ENCODE results near the gene KCNH6.

The KCNH6 gene

DNA sequence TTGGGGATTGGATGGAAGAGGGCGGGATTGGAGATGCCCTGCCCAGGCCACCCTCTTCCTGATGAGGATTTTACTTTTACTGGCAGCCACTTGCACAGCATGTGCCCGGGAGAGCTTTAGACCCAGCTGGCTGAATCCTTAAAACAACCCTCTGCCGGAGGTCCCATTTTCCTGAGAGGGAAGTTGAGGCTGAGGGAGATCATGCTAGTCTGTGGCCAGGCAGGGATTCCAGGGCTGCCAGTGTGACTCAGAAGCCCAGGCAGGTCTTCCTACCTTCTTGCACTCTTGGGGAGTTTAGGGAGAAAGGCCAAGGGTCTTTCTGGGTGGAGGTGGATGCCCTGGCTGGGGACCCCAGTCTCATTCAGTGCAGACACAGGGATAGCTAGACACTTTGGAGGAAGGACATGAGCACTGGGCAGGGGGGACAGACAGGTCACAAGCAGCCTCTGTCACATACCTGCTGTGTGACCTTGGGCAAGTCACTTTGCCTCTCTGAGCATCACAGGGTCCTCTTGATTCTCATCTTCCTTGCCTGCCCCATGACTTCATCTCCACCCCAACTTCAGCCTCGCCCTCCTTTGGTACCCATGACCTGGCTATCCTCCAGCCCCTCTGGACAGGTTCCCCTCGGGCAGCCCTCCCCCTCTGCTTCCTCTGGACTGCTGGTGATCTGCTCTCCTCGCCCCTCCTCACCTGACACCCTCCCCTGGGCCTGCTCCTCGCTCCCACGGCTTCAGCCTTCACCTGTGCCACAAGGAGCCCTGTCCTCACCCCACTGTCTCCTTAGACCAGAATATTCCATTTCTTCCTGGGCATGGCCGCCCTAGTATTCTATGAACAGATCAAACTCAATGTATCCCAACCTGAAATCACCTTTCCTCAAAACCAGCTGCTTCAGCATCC, 15.8 kb downstream of the KCNH6 start:
- H3K4me3 ChIP-seq (replicated peaks; ENCODE audit: low read depth, low read length), result no peak overlapping the region
- no peak for DNase-seq (ENCODE audit: extremely low read depth, low read depth)
- TF ChIP-seq, protein P1, sequence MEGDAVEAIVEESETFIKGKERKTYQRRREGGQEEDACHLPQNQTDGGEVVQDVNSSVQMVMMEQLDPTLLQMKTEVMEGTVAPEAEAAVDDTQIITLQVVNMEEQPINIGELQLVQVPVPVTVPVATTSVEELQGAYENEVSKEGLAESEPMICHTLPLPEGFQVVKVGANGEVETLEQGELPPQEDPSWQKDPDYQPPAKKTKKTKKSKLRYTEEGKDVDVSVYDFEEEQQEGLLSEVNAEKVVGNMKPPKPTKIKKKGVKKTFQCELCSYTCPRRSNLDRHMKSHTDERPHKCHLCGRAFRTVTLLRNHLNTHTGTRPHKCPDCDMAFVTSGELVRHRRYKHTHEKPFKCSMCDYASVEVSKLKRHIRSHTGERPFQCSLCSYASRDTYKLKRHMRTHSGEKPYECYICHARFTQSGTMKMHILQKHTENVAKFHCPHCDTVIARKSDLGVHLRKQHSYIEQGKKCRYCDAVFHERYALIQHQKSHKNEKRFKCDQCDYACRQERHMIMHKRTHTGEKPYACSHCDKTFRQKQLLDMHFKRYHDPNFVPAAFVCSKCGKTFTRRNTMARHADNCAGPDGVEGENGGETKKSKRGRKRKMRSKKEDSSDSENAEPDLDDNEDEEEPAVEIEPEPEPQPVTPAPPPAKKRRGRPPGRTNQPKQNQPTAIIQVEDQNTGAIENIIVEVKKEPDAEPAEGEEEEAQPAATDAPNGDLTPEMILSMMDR (IDR thresholded peaks at IDR 0.05; ENCODE audit: low read depth, low read length, missing control alignments), result no peak

DNA sequence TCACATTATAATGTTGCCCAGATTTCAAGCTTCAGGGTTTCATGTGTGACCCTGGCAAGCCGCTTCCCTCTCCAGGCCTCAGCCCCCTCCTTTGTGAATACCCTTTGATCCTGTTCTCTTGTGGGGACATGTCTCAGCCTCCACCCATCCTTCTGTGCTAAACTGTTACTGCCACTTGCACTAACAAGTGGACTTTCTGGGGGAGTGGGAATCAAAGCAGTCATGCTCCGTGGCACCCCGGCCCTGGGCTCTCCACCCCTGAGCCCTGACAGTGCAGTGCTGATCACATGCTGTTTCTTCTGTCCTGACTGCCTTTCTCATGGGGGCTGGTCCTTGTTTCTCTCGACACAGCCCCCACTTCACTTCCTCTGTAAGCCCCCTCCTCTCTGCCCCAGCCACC, 17.4 kb downstream of the KCNH6 start:
- DNase-seq (ENCODE audit: extremely low read depth, low read depth), result no peak
- TF ChIP-seq, protein P1 (IDR thresholded peaks at IDR 0.05; ENCODE audit: low read depth, low read length, missing control alignments), result no peak
- no peak overlapping the region for H3K4me3 ChIP-seq (replicated peaks; ENCODE audit: low read depth, low read length)

DNA sequence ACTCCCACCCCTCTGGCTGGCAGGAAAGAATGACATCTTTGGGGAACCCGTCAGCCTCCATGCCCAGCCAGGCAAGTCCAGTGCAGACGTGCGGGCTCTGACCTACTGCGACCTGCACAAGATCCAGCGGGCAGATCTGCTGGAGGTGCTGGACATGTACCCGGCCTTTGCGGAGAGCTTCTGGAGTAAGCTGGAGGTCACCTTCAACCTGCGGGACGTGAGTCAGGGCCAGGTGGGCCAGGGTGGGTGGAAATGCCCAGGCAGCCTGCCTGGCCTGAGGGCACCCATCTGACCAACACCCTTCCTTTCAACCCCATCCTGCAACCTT, 19.0 kb downstream of the KCNH6 start:
- DNase-seq (ENCODE audit: extremely low read depth, low read depth), result no peak

DNA sequence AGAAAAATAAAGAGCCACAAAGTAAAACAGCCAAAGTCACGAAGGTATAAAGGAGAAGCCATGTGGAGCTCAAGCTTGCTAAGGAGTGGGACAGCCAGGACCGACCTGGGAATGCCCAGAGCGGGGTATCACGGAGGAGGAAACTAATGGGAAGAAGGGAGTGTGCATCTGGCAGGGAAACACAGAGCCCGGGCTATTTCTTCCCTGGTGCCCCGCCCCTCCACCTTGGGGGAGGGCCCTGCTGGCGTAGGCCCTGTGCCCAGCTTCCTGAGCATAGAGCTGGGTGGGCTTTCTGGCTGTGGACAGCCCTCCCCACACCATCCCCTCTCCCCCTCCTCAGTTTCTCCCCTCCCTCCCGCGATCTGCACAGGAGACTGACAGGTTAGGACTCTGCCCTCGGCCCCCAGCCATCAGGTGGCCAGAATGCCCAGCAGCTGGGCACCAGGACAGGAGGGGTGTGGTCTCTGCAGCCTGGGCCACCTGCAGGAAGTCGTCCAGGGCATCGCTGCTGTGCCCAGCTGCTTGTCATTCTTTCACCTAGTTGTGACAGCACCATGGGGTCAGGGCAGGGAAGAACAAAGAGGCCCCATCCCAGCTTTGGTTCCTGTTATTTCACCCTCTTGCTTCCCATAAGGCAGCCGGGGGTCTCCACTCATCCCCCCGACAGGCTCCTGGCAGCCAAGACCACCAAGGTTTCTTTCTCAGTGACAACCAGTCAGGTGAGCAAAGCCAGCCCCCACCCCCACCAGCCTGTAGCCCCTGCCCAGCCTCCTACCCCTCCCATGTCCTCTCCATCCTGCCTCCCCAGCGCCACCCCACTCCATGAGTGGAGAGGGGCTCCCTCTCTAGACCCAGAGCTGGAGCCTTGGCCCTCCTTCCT, 20.0 kb downstream of the KCNH6 start:
- DNase-seq (ENCODE audit: extremely low read depth, low read depth), result no peak
- no peak overlapping the region for H3K4me3 ChIP-seq (replicated peaks; ENCODE audit: low read depth, low read length)
- TF ChIP-seq, protein P1 (IDR thresholded peaks at IDR 0.05; ENCODE audit: low read depth, low read length, missing control alignments), result no peak

More for the DNA sequence above, 19.0 kb downstream of the KCNH6 start:
- H3K4me3 ChIP-seq (replicated peaks; ENCODE audit: low read depth, low read length), result no peak overlapping the region
- TF ChIP-seq, protein P1 (IDR thresholded peaks at IDR 0.05; ENCODE audit: low read depth, low read length, missing control alignments), result no peak

DNA sequence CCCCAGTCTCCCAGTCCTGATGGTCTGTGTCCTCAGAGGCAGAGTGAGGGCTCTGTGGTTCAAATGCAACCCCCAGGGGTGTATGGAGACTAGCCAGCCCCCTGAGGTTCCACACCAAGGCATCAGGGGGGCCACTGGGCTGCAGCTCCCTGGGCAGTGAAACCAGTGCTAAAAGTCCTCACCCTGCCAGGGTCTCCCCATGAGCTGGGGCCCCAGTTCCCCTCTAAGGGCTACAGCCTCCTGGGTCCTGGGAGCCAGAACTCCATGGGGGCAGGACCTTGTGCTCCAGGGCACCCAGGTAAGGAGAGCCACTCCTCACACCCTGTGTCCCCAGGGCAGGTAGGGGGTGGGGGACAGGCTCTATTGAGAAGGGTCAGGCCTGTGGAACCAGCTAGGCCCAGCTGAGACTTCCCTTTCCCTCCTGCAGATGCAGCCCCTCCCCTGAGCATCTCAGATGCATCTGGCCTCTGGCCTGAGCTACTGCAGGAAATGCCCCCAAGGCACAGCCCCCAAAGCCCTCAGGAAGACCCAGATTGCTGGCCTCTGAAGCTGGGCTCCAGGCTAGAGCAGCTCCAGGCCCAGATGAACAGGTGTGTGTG, 20.8 kb downstream of the KCNH6 start:
- TF ChIP-seq, protein P1 (IDR thresholded peaks at IDR 0.05; ENCODE audit: low read depth, low read length, missing control alignments), result no peak
- DNase-seq (ENCODE audit: extremely low read depth, low read depth), result no peak
- H3K4me3 ChIP-seq (replicated peaks; ENCODE audit: low read depth, low read length), result no peak overlapping the region

DNA sequence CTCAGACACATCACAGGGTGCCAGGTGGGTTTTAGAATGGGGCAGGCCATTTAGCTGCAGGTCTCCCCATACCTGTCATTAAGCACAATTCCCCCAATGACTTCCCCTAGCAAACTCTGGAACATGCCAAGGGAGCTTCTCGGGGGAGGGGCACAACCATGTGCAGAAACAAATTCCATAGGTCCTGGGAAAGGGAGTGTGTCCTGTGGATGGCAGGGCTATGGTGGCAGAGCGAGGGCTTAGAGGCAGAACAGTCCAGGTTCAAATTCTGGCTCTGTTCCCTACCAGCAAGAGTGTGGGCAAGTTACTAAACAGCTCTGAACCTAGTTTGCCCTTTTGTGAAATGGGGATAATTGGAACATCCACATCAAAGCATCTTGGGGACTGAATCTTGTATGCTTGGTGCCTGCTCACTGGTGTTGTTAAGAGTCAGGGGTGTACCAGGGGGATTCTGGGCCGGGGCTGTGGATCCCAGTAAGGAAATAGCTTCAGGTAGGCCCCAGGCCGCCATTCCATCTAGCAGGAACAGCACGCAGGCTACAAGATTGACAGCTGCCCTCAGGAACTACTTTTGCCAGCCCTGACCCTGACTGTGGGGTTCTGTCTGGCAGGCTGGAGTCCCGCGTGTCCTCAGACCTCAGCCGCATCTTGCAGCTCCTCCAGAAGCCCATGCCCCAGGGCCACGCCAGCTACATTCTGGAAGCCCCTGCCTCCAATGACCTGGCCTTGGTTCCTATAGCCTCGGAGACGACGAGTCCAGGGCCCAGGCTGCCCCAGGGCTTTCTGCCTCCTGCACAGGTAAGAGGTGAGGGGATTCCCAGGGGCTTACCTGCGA, 21.5 kb downstream of the KCNH6 start:
- TF ChIP-seq, protein P1 (IDR thresholded peaks at IDR 0.05; ENCODE audit: low read depth, low read length, missing control alignments), result no peak

More for the DNA sequence above, 21.5 kb downstream of the KCNH6 start:
- no peak overlapping the region for H3K4me3 ChIP-seq (replicated peaks; ENCODE audit: low read depth, low read length)
- DNase-seq (ENCODE audit: extremely low read depth, low read depth), result no peak
